Endothelial cell of umbilical vein (primary cell): Measurements from ENCODE around the gene MAP2K5. TPM values are rescaled to one million over a fixed set of nuclear protein-coding genes. Genes with fewer than 3 reads are reported as not detected.

Experiments
- BruUV-seq: library from RNA; stranded (reverse); fragments of 400-500 nt; replicated peaks from 2 replicates; lab custom pipeline; 2021; lab: Mats Ljungman, UMichigan
- CTCF ChIA-PET: fragments of 300-600, 350-600 bp; sonication (Branson Sonifier 250); formaldehyde crosslinking; loops from one replicate; lab custom pipeline; 2021; ENCODE audit warnings: antibody characterized with exemption, inconsistent platforms; lab: Charles Lee
- POLR2A ChIA-PET: fragments of 300-600, 350-600 bp; sonication (Branson Sonifier 250); formaldehyde crosslinking; loops from one replicate; lab custom pipeline; 2021; ENCODE audit warnings: antibody characterized with exemption, inconsistent platforms; lab: Charles Lee
- DNase-seq: peaks from one replicate; pipeline ENCODE4 v3.0.0-alpha.2; 2011; ENCODE audit warnings: low read depth, low spot score
- FAIRE-seq: peaks from 2 replicates; lab custom pipeline; 2011; peaks lifted over from hg19 to GRCh38; lab: Jason Lieb, UNC
- H2AFZ ChIP-seq: 2 replicates; pipeline ENCODE4 v1.6.0; 2012; ENCODE audit warnings: low read depth, low read length, control low read depth, inconsistent platforms
- H3K27ac ChIP-seq: 2 replicates; pipeline ENCODE4 v1.5.1; 2011; ENCODE audit warnings: low read depth, mild to moderate bottlenecking, control low read depth, low read length, moderate library complexity; ENCODE audit not compliant: insufficient read depth
- H3K27me3 ChIP-seq, 2 experiments: 2 replicates each; pipeline versions ENCODE4 v1.6.0 to v1.6.1; 2011; ENCODE audit warnings: low read length in 2 of 2, mixed read lengths in 1 of 2; ENCODE audit not compliant: control insufficient read depth in 2 of 2, insufficient read depth in 2 of 2
- H3K36me3 ChIP-seq, 2 experiments: 2 replicates in 1 of 2; 3 replicates in 1 of 2; pipeline ENCODE4 v1.5.1; 2011; ENCODE audit warnings: low read length in 2 of 2, mild to moderate bottlenecking in 1 of 2, moderate library complexity in 1 of 2; ENCODE audit not compliant: control insufficient read depth in 2 of 2, insufficient read depth in 2 of 2; ENCODE audit errors: extremely low read depth in 1 of 2
- H3K4me1 ChIP-seq: 3 replicates; pipeline ENCODE4 v1.5.1; 2011; ENCODE audit warnings: mild to moderate bottlenecking, low read length; ENCODE audit not compliant: control insufficient read depth, insufficient read depth; ENCODE audit errors: extremely low read depth
- H3K4me2 ChIP-seq: 2 replicates; pipeline ENCODE4 v1.6.1; 2011; ENCODE audit warnings: low read length, control low read depth, mixed read lengths; ENCODE audit not compliant: insufficient read depth
- H3K4me3 ChIP-seq, 3 experiments: fragments of 200-600 bp in 1 of 3; sonication (generic), shearing (Covaris generic) in 1 of 3; replicated peaks in 1 of 3; 2 replicates each; pipeline ENCODE4 v1.5.1; 2011 to 2016; ENCODE audit warnings: control low read depth in 3 of 3, low read length in 3 of 3, mild to moderate bottlenecking in 2 of 3, inconsistent platforms in 1 of 3, low read depth in 1 of 3, moderate library complexity in 1 of 3; ENCODE audit not compliant: insufficient read depth in 1 of 3
- H3K79me2 ChIP-seq: 2 replicates; pipeline ENCODE4 v1.6.0; 2012; ENCODE audit warnings: low read length, inconsistent platforms; ENCODE audit not compliant: control insufficient read depth, insufficient read depth
- H3K9ac ChIP-seq: replicated peaks from 2 replicates; pipeline ENCODE3; 2011; ENCODE audit warnings: low read length, control low read depth; ENCODE audit not compliant: insufficient read depth; ENCODE audit errors: extremely low read depth
- H3K9me1 ChIP-seq: replicated peaks from 3 replicates; pipeline ENCODE4 v1.6.0; 2011; ENCODE audit warnings: mild to moderate bottlenecking, low read length; ENCODE audit not compliant: control insufficient read depth, insufficient read depth; ENCODE audit errors: extremely low read depth
- H3K9me3 ChIP-seq: replicated peaks from 2 replicates; pipeline ENCODE4 v1.5.1; 2012; ENCODE audit warnings: low read length, inconsistent platforms; ENCODE audit not compliant: control insufficient read depth, insufficient read depth
- H4K20me1 ChIP-seq: replicated peaks from 2 replicates; pipeline ENCODE3; 2011; ENCODE audit warnings: mild to moderate bottlenecking, low read length; ENCODE audit not compliant: control insufficient read depth, insufficient read depth; ENCODE audit errors: extremely low read depth
- CTCF ChIP-seq, 2 donors: IDR thresholded peaks; 1 replicate in 1 of 2; 2 replicates in 1 of 2; pipeline ENCODE4 v1.5.1; 2011; ENCODE audit warnings: low read length in 2 of 2, mild to moderate bottlenecking in 2 of 2, moderate library complexity in 2 of 2, control low read depth in 1 of 2, inconsistent platforms in 1 of 2, low read depth in 1 of 2; ENCODE audit not compliant: insufficient read depth in 1 of 2; ENCODE audit errors: extremely low read depth in 1 of 2
- EZH2 ChIP-seq: IDR thresholded peaks from 2 replicates; pipeline ENCODE4 v1.6.1; 2012; ENCODE audit warnings: borderline replicate concordance, low read depth, mild to moderate bottlenecking, moderate library complexity, low read length, inconsistent platforms; ENCODE audit not compliant: severe bottlenecking
- FOS ChIP-seq: IDR thresholded peaks from 2 replicates; pipeline ENCODE4 v1.6.1; 2011; ENCODE audit warnings: mild to moderate bottlenecking, low read length, moderate library complexity, borderline replicate concordance; ENCODE audit not compliant: insufficient read depth
- GATA2 ChIP-seq: IDR thresholded peaks from 2 replicates; pipeline ENCODE4 v1.7.0; 2011; ENCODE audit warnings: low read depth, mild to moderate bottlenecking, moderate library complexity, mixed read lengths, low read length; ENCODE audit not compliant: insufficient read length, insufficient read depth
- MAX ChIP-seq: IDR thresholded peaks from 2 replicates; pipeline ENCODE4 v1.6.1; 2011; ENCODE audit not compliant: insufficient read depth, insufficient read length
- MYC ChIP-seq: IDR thresholded peaks from one replicate; pipeline ENCODE4 v1.6.1; 2011; ENCODE audit warnings: mild to moderate bottlenecking, low read depth, low read length
- POLR2A ChIP-seq: IDR thresholded peaks from 2 replicates; pipeline ENCODE4 v1.6.1; 2012; ENCODE audit warnings: low read depth, mild to moderate bottlenecking, control low read depth, low read length
- POLR2AphosphoS5 ChIP-seq: IDR thresholded peaks from 2 replicates; pipeline ENCODE4 v1.6.1; 2012; ENCODE audit warnings: low read depth, mild to moderate bottlenecking, control low read depth, low read length, moderate library complexity; ENCODE audit not compliant: insufficient read depth
- dilution Hi-C: fragments of 300-500 bp; cut with MboI; formaldehyde crosslinking; loops from one replicate; pipeline ENCODE4 v1.15.0; 2019; ENCODE audit warnings: low sequenced_read_pairs; ENCODE audit not compliant: extremely low pct_ligation_motif_present
- intact Hi-C: fragments of 100-400 bp; cut with micrococcal nuclease; formaldehyde crosslinking; loops from one replicate; pipeline ENCODE4 v1.10.0; 2022
- polyA plus RNA-seq, 4 experiments: library from polyadenylated mRNA; depleted of rRNA in 3 of 4; stranded (reverse) in 3 of 4; unstranded in 1 of 4; fragments of >200 nt; gene quantifications; 2 replicates each; pipeline versions ENCODE4 v1.2.1 to v1.2.3, GENCODE V29; 2011 to 2012; ENCODE audit warnings: missing spikeins in 1 of 4
- small RNA-seq: library from RNA; depleted of rRNA; stranded (forward); fragments of <200 nt; gene quantifications from one replicate; pipeline ENCODE3, GENCODE V24; 2012; ENCODE audit warnings: low replicate concordance, low read depth; ENCODE audit not compliant: insufficient read depth, insufficient read length
- total RNA-seq: library from RNA; stranded (reverse); gene quantifications from 2 replicates; pipeline ENCODE4 v1.2.3, GENCODE V29; 2021

MAP2K5 gene
- total and polyA plus RNA-seq, 2 donors (not counting 3 experiments of a cell fraction or from before 2014, with no cell fraction given) = 4.9 to 24.7 TPM

GRCh38 chr15:67855842-67856241 lies 313.3 kb downstream of the MAP2K5 start:
- Histone ChIP-seq H3K9me1 (no peaks in the 10 kb centered on the region), H3K27ac (no peak overlapping the region), H3K9me3 (no peaks in the 10 kb centered on the region), H3K27me3 (peaks cover 0 to 2% of the 10 kb centered on the region in 2 experiments), H3K36me3 (no peaks in the 10 kb centered on the region), H3K9ac (no peak overlapping the region), H2AFZ (no peak overlapping the region), H3K4me2 (no peak overlapping the region), H4K20me1 (no peaks in the 10 kb centered on the region), H3K4me1 (no peaks in the 10 kb centered on the region), H3K4me3 (no peak overlapping the region), H3K79me2 (no peaks in the 10 kb centered on the region)
- dilution Hi-C loops = no loop called here
- POLR2A ChIA-PET = no interaction called here
- no peak for TF ChIP-seq FOS
- no peak for TF ChIP-seq POLR2AphosphoS5
- no peak for TF ChIP-seq MAX
- no peak for TF ChIP-seq CTCF (IDR thresholded peaks at IDR 0.05; ENCODE audit: extremely low read depth in 1 of 2, insufficient read depth in 1 of 2, low read depth in 1 of 2, low read length in 2 of 2)
- no peak for TF ChIP-seq MYC
- TF ChIP-seq POLR2A = no peak
- TF ChIP-seq EZH2 = no peak
- no peak for TF ChIP-seq GATA2
- DNase-seq = no peak
- CTCF ChIA-PET = no interaction called here
- FAIRE-seq = no peak
- BruUV-seq = no TSS peak
- intact Hi-C loops = no loop called here

Small RNA genes lying within 50 kb of the gene (small RNA-seq; reads per million reads assigned to genes)
- gene RNU6-1 = 0.88 reads per million

Other genes with a start within 250 kb of the MAP2K5 start
- gene C15orf61, start 21.6 kb upstream of the MAP2K5 start, total RNA-seq = 3.7 and 4.1 TPM in 2 replicates
- gene C15orf61, start 21.6 kb upstream of the MAP2K5 start, polyA plus RNA-seq = 3.2 and 3.5 TPM in 2 replicates